ENCODE data around the gene TMEM95.
"Not testable (repeated sequence)": the region's sequence is repeated elsewhere in the genome, so short reads cannot be mapped to it uniquely, and the experiment has no call there.

Gene TMEM95

GRCh38 chr17:7347630-7348477 lies 7.1 kb upstream of the TMEM95 start:
- DNase-seq, result no peak

- no peak for DNase-seq
These were observed 6.3 kb upstream of the TMEM95 start for GRCh38 chr17:7348478-7349242.

GRCh38 chr17:7351665-7352502 lies 3.1 kb upstream of the TMEM95 start, which contains the start of gene KCTD11:
Gene KCTD11, plus strand, starts transcription at chr17:7352162.
- no peak for DNase-seq

- no peak for DNase-seq
These were observed 2.5 kb upstream of the TMEM95 start for GRCh38 chr17:7352503-7352889.

- no peak for DNase-seq
These were observed 1.9 kb upstream of the TMEM95 start for GRCh38 chr17:7352910-7353635.

- DNase-seq, result no peak
These were observed 603 bp upstream of the TMEM95 start for GRCh38 chr17:7354262-7354843.

GRCh38 chr17:7355573-7355972 lies 617 bp downstream of the TMEM95 start:
- DNase-seq, result no peak

- DNase-seq, result no peak
These were observed 1.2 kb downstream of the TMEM95 start for GRCh38 chr17:7356072-7356549.

- DNase-seq, result no peak
These were observed 1.8 kb downstream of the TMEM95 start for GRCh38 chr17:7356756-7357155.

GRCh38 chr17:7357381-7357780 lies 2.4 kb downstream of the TMEM95 start:
- DNase-seq, result no peak

- no peak for DNase-seq
These were observed 7.0 kb downstream of the TMEM95 start for GRCh38 chr17:7361906-7362305.

- DNase-seq, result no peak
These were observed 8.4 kb downstream of the TMEM95 start for GRCh38 chr17:7363311-7363710.

- not testable (repeated sequence) for DNase-seq
These were observed 11.0 kb downstream of the TMEM95 start for GRCh38 chr17:7365963-7366362.

- DNase-seq, result no peak
These were observed 12.1 kb downstream of the TMEM95 start for GRCh38 chr17:7367083-7367482.

- DNase-seq, result no peak
These were observed 13.1 kb downstream of the TMEM95 start for GRCh38 chr17:7367918-7368598.

- DNase-seq, result not testable (repeated sequence)
These were observed 13.6 kb downstream of the TMEM95 start for GRCh38 chr17:7368599-7368994.

- DNase-seq, result no peak
These were observed 14.9 kb downstream of the TMEM95 start for GRCh38 chr17:7369825-7370224.

GRCh38 chr17:7370853-7371252 lies 15.9 kb downstream of the TMEM95 start:
- DNase-seq, result no peak

- DNase-seq, result no peak
These were observed 19.4 kb downstream of the TMEM95 start for GRCh38 chr17:7374353-7374752.

- DNase-seq, result no peak
These were observed 24.2 kb downstream of the TMEM95 start for GRCh38 chr17:7379134-7379533.

GRCh38 chr17:7380321-7380720 lies 25.4 kb downstream of the TMEM95 start:
- DNase-seq, result no peak
